GM21786 (cell line): ENCODE data around the gene SLC4A9.
"Not testable (repeated sequence)": the region's sequence is repeated elsewhere in the genome, so short reads cannot be mapped to it uniquely, and the experiment has no call there.

Experiments
- ATAC-seq: cut with Tn5 transposase; IDR thresholded peaks from one replicate; pipeline ENCODE4 v1.9.1; 2021; ENCODE audit not compliant: unreplicated experiment

Gene SLC4A9

GRCh38 chr5:140399979-140400729 is 40.2 kb downstream of the SLC4A9 start:
- ATAC-seq, result no peak

GRCh38 chr5:140400730-140401361 is 40.9 kb downstream of the SLC4A9 start:
- peak; percentile 68 for ATAC-seq

DNA sequence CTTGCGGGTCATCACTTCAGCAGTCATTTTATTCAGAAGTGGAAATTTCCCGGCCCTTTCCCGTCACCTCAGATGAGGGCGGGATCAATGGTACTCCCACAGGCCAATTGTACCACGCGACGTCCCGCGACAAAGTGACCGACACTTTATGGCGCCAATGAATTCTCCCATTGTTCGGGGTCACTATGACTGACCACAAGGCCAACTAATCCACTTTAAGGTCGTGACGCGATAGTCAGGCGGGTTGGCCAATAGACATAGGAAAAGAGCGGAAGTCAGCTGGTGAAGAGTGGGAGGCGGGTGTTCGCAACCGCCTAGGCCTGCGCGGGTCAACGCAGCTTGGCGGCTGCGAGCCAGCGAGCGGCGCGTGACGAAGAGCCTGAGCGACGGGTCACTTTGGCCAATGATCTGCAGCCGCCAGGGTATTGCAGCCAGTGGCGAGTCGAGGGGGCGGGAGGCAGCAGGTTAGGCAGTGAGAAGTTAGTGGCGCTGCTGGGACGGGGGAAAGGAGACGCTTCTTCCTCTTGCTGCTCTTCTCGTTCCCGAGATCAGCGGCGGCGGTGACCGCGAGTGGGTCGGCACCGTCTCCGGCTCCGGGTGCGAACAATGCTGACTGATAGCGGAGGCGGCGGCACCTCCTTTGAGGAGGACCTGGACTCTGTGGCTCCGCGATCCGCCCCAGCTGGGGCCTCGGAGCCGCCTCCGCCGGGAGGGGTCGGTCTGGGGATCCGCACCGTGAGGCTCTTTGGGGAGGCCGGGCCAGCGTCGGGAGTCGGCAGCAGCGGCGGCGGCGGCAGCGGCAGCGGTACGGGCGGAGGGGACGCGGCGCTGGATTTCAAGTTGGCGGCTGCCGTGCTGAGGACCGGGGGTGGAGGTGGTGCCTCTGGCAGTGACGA is 41.6 kb downstream of the SLC4A9 start, which contains the start of gene ANKHD1:
Gene ANKHD1, plus strand, starts transcription at position 472 of the 896 bp plus-strand sequence. Its CDS starts 135 bp downstream, at position 607.
- ATAC-seq, result peak; percentile 83

- no peak for ATAC-seq
These were observed 42.5 kb downstream of the SLC4A9 start for GRCh38 chr5:140402258-140403074.

- no peak for ATAC-seq
These were observed 43.6 kb downstream of the SLC4A9 start for GRCh38 chr5:140403613-140404012.

DNA sequence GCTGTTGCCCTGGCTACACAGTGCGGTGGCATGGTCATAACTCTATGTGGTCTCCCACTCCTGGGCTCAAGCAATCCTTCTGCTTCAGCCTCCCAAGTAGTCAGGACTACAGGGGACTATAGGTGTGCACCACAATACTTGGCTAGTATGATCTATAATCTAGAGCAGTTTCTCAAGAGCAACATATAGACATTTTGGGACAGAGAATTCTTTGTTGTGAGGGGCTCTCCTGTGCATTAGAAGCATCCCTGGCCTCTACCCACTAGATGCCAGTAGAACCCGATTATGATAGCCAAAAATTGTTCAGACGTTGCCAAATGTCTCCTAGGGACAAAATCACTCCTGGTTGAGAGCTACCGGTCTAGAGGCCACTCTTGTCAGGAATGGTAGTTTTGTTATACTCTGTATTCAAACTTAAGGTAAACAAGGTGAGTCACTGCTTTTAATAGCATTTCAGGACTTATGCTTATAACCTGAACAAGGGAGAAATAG is 48.8 kb downstream of the SLC4A9 start:
- no peak for ATAC-seq

DNA sequence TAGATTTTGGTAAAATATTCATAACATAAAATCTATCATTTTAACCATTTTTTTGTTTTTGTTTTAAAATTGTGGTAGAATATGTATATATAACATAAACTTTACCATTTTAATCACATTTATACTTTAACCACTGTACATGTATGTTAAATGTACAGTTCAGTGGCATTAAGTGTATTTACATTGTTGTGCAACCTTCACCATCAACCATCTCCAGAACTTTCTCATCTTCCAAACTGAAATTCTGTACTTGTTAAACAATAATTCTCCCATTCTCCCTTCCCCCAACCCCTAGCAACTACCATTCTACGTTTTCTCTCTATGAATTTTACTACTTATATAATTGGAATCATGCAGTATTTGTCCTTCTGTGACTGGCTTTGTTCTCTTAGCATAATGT is 53.2 kb downstream of the SLC4A9 start:
- no peak for ATAC-seq

- ATAC-seq, result no peak
These were observed 57.2 kb downstream of the SLC4A9 start for GRCh38 chr5:140417235-140417634.

DNA sequence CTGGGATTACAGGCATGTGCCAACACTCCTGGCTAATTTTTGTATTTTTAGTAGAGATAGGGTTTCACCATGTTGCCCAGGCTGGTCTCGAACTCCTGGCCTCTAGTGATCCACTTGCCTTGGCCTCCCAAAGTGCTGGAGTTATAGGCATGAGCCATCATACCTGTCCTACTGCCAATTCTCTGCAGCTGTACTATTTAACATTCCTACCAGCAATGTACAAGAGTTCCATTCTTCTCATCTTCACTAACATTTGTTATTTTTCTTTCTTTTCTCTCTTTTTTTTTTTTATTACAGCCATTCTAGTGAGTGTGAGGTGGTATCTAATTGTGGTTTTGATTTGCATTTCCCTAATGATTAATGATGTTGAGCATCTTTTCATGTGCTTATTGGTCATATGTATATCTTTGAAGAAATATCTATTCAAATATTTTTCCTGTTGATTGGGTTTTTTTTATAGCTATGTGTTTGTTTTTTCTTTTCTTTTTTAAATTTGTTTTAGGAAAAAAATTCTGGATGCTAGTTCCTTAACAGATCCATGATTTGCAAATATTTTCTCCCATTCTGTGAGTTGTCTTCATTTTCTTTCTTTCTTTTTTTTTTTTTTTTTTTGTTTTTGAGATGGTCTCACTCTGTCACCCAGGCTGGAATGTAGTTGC is 59.0 kb downstream of the SLC4A9 start:
- ATAC-seq, result no peak

DNA sequence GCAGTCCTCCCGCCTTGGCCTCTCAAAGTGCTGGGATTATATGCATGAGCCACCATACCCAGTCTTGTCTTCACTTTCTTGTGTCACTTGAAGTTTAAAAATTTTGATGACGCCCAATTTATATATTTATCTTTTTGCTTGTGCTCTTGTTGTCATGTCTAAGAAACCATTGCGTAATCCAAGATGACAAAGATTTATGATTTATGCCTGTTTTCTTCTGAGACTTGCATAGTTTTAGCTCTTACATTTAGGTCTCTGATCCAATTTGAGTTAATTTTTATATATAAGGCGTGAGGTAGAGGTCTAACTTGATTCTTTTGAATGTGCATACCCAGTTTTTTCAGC is 60.2 kb downstream of the SLC4A9 start:
- ATAC-seq, result no peak

DNA sequence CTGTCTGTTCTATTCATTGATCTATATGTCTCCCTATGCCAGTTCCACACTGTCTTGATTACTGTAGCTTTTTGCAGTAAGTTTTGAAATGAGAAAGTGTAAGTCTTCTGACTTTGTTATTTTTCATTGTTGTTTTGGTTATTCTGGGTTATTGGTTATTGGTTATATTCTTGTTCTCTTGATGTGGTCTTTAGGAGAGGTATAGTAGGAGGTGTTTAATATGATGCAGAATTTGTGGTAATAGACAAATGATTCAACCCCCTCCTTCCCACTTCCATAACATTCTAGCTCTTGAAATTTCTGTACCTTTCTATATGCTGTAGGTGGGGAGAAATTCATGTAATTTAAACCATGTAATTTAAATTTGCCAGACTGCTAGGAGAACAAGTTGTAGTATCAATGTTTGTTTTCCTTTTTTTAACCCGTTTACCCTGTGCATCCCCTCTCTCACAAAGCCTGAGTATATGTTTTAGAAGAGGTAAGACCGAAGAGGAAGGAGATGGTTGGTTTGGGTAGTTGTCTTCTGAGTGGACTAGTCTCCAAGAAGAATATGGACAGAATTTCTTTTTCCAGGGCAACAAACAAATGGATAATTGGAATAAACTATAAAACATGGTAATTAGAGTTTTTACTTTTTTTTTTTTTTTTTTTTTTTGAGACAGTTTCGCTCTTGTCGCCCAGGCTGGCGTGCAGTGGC is 60.8 kb downstream of the SLC4A9 start:
- no peak for ATAC-seq

DNA sequence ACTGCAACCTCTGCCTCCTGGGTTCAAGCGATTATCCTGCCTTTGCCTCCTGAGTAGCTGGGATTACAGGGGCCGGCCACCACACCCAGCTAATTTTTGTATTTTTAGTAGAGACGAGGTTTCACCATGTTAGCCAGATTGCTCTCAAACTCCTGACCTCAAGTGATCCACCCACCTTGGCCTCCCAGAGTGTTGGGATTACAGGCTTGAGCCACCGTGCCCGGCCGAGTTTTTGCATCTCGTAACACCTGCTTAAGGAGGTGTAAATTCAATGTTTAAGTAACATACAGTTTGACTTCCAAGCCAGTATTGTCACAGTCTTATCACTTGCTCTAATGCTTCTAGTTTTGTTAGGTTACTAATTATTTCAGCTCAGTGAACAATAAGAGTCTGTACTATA is 61.4 kb downstream of the SLC4A9 start:
- not testable (repeated sequence) for ATAC-seq

DNA sequence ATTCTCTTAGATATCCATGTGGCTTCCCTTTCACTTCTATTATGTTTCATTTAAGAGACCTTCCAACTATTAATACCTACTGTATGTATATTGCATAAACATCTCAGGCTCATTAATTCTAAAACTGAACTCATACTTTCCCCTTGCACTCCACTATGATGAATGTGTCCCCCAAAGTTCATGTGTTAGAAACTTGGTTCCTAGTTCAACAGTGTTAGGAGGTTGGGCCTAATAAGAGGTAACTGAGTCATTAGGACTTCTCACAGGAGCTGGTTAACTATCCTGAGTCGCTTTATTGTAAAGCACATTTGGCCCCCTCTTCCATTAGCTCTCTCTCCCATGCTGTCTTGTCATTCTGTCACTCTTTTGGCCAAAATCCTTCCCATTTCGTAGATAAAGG is 63.6 kb downstream of the SLC4A9 start:
- no peak for ATAC-seq

DNA sequence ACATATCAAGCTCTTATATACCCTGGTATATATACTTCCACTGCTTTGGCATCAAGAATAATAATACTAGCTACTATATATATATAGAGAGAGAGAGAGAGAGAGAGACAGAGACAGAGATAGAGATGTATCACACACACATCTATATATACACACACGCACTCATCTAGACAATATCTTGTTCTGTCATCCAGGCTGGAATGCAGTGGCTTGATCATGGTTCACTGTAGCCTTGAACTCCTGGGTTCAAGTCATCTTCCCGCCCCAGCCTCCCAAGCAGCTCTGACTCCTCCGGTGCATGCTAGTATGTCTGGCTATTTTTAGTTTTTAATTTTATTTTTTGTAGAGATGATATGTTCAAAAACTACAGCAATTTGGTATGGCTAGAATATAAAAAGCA is 64.1 kb downstream of the SLC4A9 start:
- ATAC-seq, result no peak
